GM23248 (cell line): Measurements from ENCODE around the gene SRP9. TPM values are rescaled to one million over a fixed set of nuclear protein-coding genes. Genes with fewer than 3 reads are reported as not detected.

ENCODE experiments used
- DNase-seq: peaks from one replicate; pipeline ENCODE4 v3.0.0-alpha.2; 2015
- H2AFZ ChIP-seq: fragments of 200-600 bp; sonication (generic); 2 replicates; pipeline ENCODE4 v1.6.1; 2016; ENCODE audit warnings: antibody characterized with exemption
- H3F3A ChIP-seq: fragments of 200-600 bp; sonication (generic); 2 replicates; pipeline ENCODE4 v1.6.1; 2016; ENCODE audit warnings: mild to moderate bottlenecking, antibody characterized with exemption, mixed run types; ENCODE audit not compliant: insufficient read depth
- H3K27ac ChIP-seq: fragments of 200-600 bp; sonication (generic); 2 replicates; pipeline ENCODE4 v1.5.1; 2016; ENCODE audit warnings: mild to moderate bottlenecking
- H3K27me3 ChIP-seq: fragments of 200-600 bp; sonication (generic); replicated peaks from 2 replicates; pipeline ENCODE4 v1.6.1; 2016; ENCODE audit warnings: mild to moderate bottlenecking; ENCODE audit not compliant: insufficient read depth
- H3K36me3 ChIP-seq: fragments of 200-600 bp; sonication (generic); 2 replicates; pipeline ENCODE4 v1.6.1; 2016; ENCODE audit warnings: low read depth, mild to moderate bottlenecking
- H3K4me1 ChIP-seq: fragments of 200-600 bp; sonication (generic); 2 replicates; pipeline ENCODE4 v1.6.1; 2016; ENCODE audit warnings: mild to moderate bottlenecking; ENCODE audit not compliant: insufficient read depth
- H3K4me2 ChIP-seq: fragments of 200-600 bp; sonication (generic); one replicate; pipeline ENCODE4 v1.6.1; 2016; ENCODE audit warnings: mild to moderate bottlenecking; ENCODE audit not compliant: unreplicated experiment
- H3K4me3 ChIP-seq: fragments of 200-600 bp; sonication (generic); 2 replicates; pipeline ENCODE4 v1.5.1; 2016; ENCODE audit warnings: mild to moderate bottlenecking
- H3K79me2 ChIP-seq: fragments of 200-600 bp; sonication (generic); 2 replicates; pipeline ENCODE4 v1.6.1; 2016; ENCODE audit warnings: mild to moderate bottlenecking; ENCODE audit not compliant: insufficient read depth
- H3K9ac ChIP-seq: fragments of 200-600 bp; sonication (generic); 2 replicates; pipeline ENCODE4 v1.6.1; 2016; ENCODE audit warnings: mild to moderate bottlenecking
- H3K9me2 ChIP-seq: fragments of 200-600 bp; sonication (generic); 2 replicates; pipeline ENCODE4 v1.6.1; 2016; ENCODE audit warnings: mixed run types, mild to moderate bottlenecking, moderate library complexity; ENCODE audit not compliant: insufficient read depth
- H3K9me3 ChIP-seq: fragments of 200-600 bp; sonication (generic); one replicate; pipeline ENCODE4 v1.6.1; 2017; ENCODE audit warnings: low read depth
- H4K20me1 ChIP-seq: fragments of 200-600 bp; sonication (generic); 2 replicates; pipeline ENCODE4 v1.6.0; 2016; ENCODE audit not compliant: insufficient read depth
- EZH2 ChIP-seq: fragments of 200-600 bp; sonication (generic); IDR thresholded peaks from 2 replicates; pipeline ENCODE4 v1.6.1; 2018; ENCODE audit warnings: antibody characterized with exemption, mild to moderate bottlenecking; ENCODE audit not compliant: insufficient read depth, poor library complexity, severe bottlenecking
- EZH2phosphoT487 ChIP-seq: fragments of 200-600 bp; sonication (generic); IDR thresholded peaks from 2 replicates; pipeline ENCODE4 v1.6.1; 2018; ENCODE audit warnings: antibody characterized with exemption, moderate library complexity, mild to moderate bottlenecking, low read depth; ENCODE audit not compliant: insufficient read depth
- WGBS, 2 experiments: methylation state at CpG; one replicate each; pipeline ENCODE4 v1.1.6; 2015 to 2017; ENCODE audit warnings: low lambda C conversion rate in 2 of 2, low coverage in 1 of 2; ENCODE audit errors: missing lambda C conversion rate in 2 of 2; 5-methylcytosine and 5-hydroxymethylcytosine counted together
- in situ Hi-C: fragments of 300-500 bp; cut with MboI; formaldehyde crosslinking; loops from 2 replicates; pipeline ENCODE4 v1.15.0; 2020
- polyA plus RNA-seq: library from polyadenylated mRNA; unstranded; fragments of >200 nt; fragmentation: Nextera tagmentation; extraction: Ambion mirVana; gene quantifications from 2 replicates; pipeline ENCODE4 v1.2.1, GENCODE V29; 2016
- total RNA-seq: library from RNA; depleted of rRNA; stranded (reverse); fragments of >200 nt; shearing (Covaris generic); gene quantifications from 2 replicates; pipeline ENCODE4 v1.2.3, GENCODE V29; 2014

Gene SRP9
- total and polyA plus RNA-seq, 2 experiments from 2014 or later = 321 to 415 TPM

- no peak overlapping the region for H3K4me3 ChIP-seq
- no peaks in the 10 kb centered on the region for H3K27me3 ChIP-seq
- no peak overlapping the region for H2AFZ ChIP-seq
- no peak for TF ChIP-seq EZH2phosphoT487
- TF ChIP-seq EZH2 = no peak
- H3K4me1 ChIP-seq = peaks cover 53% of the 10 kb centered on the region
- H3K79me2 ChIP-seq = no peaks in the 10 kb centered on the region
- H3K27ac ChIP-seq = no peak overlapping the region
- peaks cover 32% of the 10 kb centered on the region for H3F3A ChIP-seq
- no peaks in the 10 kb centered on the region for H4K20me1 ChIP-seq
- H3K36me3 ChIP-seq = no peaks in the 10 kb centered on the region
- H3K4me2 ChIP-seq = no peak overlapping the region
- H3K9me3 ChIP-seq = no peaks in the 10 kb centered on the region
- no peaks in the 10 kb centered on the region for H3K9me2 ChIP-seq
- DNase-seq = no peak
- no peak overlapping the region for H3K9ac ChIP-seq
- in situ Hi-C loops = no loop called here
- 90 to 91% methylated on average over 17 of the region's 17 CpGs for WGBS, 2 experiments
These were observed 38.0 kb downstream of the SRP9 start for GRCh38 chr1:225815526-225816178.

- peaks cover 40% of the 10 kb centered on the region for H3K4me1 ChIP-seq
- H2AFZ ChIP-seq = peak overlapping the region; percentile 58
- in situ Hi-C loops = no loop called here
- H4K20me1 ChIP-seq = no peaks in the 10 kb centered on the region
- peak; percentile 46 for DNase-seq
- no peaks in the 10 kb centered on the region for H3K27me3 ChIP-seq
- no peaks in the 10 kb centered on the region for H3K9me2 ChIP-seq
- H3K4me3 ChIP-seq = no peak overlapping the region
- no peaks in the 10 kb centered on the region for H3K79me2 ChIP-seq
- peak overlapping the region; percentile 78 for H3K27ac ChIP-seq
- peaks cover 24% of the 10 kb centered on the region for H3F3A ChIP-seq
- WGBS, 2 experiments = 38 to 44% methylated on average over 17 of the region's 17 CpGs
- peak overlapping the region; percentile 77 for H3K9ac ChIP-seq
- no peaks in the 10 kb centered on the region for H3K36me3 ChIP-seq
- TF ChIP-seq EZH2 (no peak), EZH2phosphoT487 (no peak)
- peak overlapping the region; percentile 56 for H3K4me2 ChIP-seq
- H3K9me3 ChIP-seq = no peaks in the 10 kb centered on the region
These were observed 39.3 kb downstream of the SRP9 start for GRCh38 chr1:225816643-225817538.

- Histone ChIP-seq H3F3A (peaks cover 18% of the 10 kb centered on the region), H3K27ac (peak overlapping the region; percentile 78), H3K79me2 (no peaks in the 10 kb centered on the region), H3K9me3 (no peaks in the 10 kb centered on the region), H3K4me1 (peaks cover 37% of the 10 kb centered on the region), H3K4me2 (peak overlapping the region; percentile 56), H4K20me1 (no peaks in the 10 kb centered on the region), H3K27me3 (no peaks in the 10 kb centered on the region), H3K36me3 (no peaks in the 10 kb centered on the region), H3K9me2 (no peaks in the 10 kb centered on the region), H2AFZ (peak overlapping the region; percentile 58), H3K4me3 (no peak overlapping the region), H3K9ac (peak overlapping the region; percentile 77)
- in situ Hi-C loops = no loop called here
- peak; percentile 96 for DNase-seq
- WGBS, 2 experiments = 22 to 25% methylated on average over 8 of the region's 8 CpGs
- no peak for TF ChIP-seq EZH2
- TF ChIP-seq EZH2phosphoT487 = no peak
These were observed 40.0 kb downstream of the SRP9 start for GRCh38 chr1:225817611-225818061.

GRCh38 chr1:225818229-225818628 is 40.6 kb downstream of the SRP9 start:
- no peaks in the 10 kb centered on the region for H3K79me2 ChIP-seq
- no peaks in the 10 kb centered on the region for H3K27me3 ChIP-seq
- DNase-seq = no peak
- H3K4me3 ChIP-seq = no peak overlapping the region
- H3K9me3 ChIP-seq = no peaks in the 10 kb centered on the region
- H3K9me2 ChIP-seq = no peaks in the 10 kb centered on the region
- 81 to 83% methylated on average over 7 of the region's 7 CpGs for WGBS, 2 experiments
- H3F3A ChIP-seq = peaks cover 12% of the 10 kb centered on the region
- in situ Hi-C loops = no loop called here
- peak overlapping the region; percentile 78 for H3K27ac ChIP-seq
- no peaks in the 10 kb centered on the region for H4K20me1 ChIP-seq
- H2AFZ ChIP-seq = no peak overlapping the region
- H3K4me1 ChIP-seq = peaks cover 31% of the 10 kb centered on the region
- peak overlapping the region; percentile 77; the same call in 1 of the 2 replicates for H3K9ac ChIP-seq
- peak overlapping the region; percentile 56 for H3K4me2 ChIP-seq
- H3K36me3 ChIP-seq = no peaks in the 10 kb centered on the region
- TF ChIP-seq EZH2 (no peak), EZH2phosphoT487 (no peak)
